Vagina (tissue), 2 donors: ENCODE data around the gene GNAZ.

Source experiments
- POLR2A ChIP-seq, 2 donors: fragments of 450-650 bp; IDR thresholded peaks; one replicate each; pipeline ENCODE4 v1.6.1; 2017; ENCODE audit warnings: antibody characterized with exemption in 2 of 2, mild to moderate bottlenecking in 2 of 2, moderate library complexity in 2 of 2
- POLR2AphosphoS5 ChIP-seq, 2 donors: sonication (generic); formaldehyde crosslinking; IDR thresholded peaks; one replicate each; pipeline ENCODE4 v1.9.0; 2017; ENCODE audit warnings: antibody characterized with exemption in 2 of 2, mild to moderate bottlenecking in 2 of 2, low read depth in 1 of 2; ENCODE audit not compliant: insufficient read depth in 1 of 2
- TF ChIP-seq, protein P1 (sequence below), 3 experiments: fragments of 450-650 bp in 2 of 3; fragments of 200-600 bp in 1 of 3; sonication (generic) in 1 of 3; IDR thresholded peaks; one replicate each; pipeline ENCODE4 v1.5.1; 2017 to 2019; ENCODE audit warnings: antibody characterized with exemption in 3 of 3, mild to moderate bottlenecking in 2 of 3, moderate library complexity in 2 of 3

DNA sequence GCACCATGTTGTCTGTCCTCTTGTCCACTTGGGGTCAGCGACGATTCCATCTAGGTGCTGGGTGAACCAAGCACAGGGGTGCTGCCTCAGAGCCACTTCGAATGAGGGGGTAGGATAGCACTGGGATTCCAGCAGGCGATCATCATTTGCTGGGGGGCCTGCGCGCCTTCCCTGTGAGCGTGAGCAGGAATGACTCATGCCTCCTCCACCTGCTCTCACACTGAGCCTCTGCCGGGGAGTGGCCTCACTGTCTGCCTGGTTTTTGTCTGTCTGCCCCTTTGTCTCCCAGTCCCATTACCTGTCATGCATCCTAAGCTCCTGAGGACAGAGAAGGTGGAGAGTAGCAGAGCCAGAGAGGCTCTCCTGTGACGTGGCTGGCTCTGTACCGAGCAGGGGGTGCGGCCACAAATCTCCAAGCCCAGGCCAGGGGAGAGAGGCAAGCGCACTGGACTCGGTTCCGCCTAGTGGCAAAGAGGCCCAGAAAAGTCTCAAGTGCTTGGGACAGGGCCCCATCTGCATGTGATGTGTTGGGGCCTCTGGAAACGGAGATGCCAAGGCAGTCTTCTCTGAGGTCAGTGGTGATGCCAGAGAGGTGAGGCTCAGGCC lies 40.7 kb downstream of the GNAZ start:
- TF ChIP-seq POLR2AphosphoS5 (IDR thresholded peaks at IDR 0.05; ENCODE audit: insufficient read depth in 1 of 2, low read depth in 1 of 2) = no peak
- TF ChIP-seq, protein P1, sequence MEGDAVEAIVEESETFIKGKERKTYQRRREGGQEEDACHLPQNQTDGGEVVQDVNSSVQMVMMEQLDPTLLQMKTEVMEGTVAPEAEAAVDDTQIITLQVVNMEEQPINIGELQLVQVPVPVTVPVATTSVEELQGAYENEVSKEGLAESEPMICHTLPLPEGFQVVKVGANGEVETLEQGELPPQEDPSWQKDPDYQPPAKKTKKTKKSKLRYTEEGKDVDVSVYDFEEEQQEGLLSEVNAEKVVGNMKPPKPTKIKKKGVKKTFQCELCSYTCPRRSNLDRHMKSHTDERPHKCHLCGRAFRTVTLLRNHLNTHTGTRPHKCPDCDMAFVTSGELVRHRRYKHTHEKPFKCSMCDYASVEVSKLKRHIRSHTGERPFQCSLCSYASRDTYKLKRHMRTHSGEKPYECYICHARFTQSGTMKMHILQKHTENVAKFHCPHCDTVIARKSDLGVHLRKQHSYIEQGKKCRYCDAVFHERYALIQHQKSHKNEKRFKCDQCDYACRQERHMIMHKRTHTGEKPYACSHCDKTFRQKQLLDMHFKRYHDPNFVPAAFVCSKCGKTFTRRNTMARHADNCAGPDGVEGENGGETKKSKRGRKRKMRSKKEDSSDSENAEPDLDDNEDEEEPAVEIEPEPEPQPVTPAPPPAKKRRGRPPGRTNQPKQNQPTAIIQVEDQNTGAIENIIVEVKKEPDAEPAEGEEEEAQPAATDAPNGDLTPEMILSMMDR (IDR thresholded peaks at IDR 0.05) = no peak
- no peak for TF ChIP-seq POLR2A (IDR thresholded peaks at IDR 0.05)
